Measurements from ENCODE around the gene NAV2. TPM values are rescaled to one million over a fixed set of nuclear protein-coding genes. Genes with fewer than 3 reads are reported as not detected.

NAV2 gene
- polyA plus RNA-seq, 3 donors = not detected

GRCh38 chr11:19910931-19911330, 198.3 kb downstream of the NAV2 start:
- H3K27ac Mint-ChIP-seq = no peak overlapping the region

GRCh38 chr11:19912115-19912957, 199.7 kb downstream of the NAV2 start:
- no peaks in the 10 kb centered on the region for H3K4me1 ChIP-seq (ENCODE audit: control insufficient read depth in 1 of 2, insufficient read depth in 2 of 2, low read length in 2 of 2)

More at GRCh38 chr11:19910931-19911330, 198.3 kb downstream of the NAV2 start:
- Histone ChIP-seq H3K79me2 (ENCODE audit: insufficient read depth, low read length) (no peaks in the 10 kb centered on the region), H3K4me3 (replicated peaks in 1 of 3; ENCODE audit: low read depth in 2 of 3, low read length in 3 of 3) (no peak overlapping the region), H3K9me3 (replicated peaks in 1 of 2; ENCODE audit: control insufficient read depth in 1 of 2, insufficient read depth in 1 of 2, low read length in 2 of 2) (no peaks in the 10 kb centered on the region), H4K20me1 (ENCODE audit: insufficient read depth, low read length) (no peaks in the 10 kb centered on the region), H3K27me3 (ENCODE audit: control insufficient read depth in 2 of 2, insufficient read depth in 2 of 2, low read length in 2 of 2) (no peaks in the 10 kb centered on the region), H3K27ac (ENCODE audit: low read depth in 1 of 2, low read length in 2 of 2) (no peak overlapping the region), H3K9ac (ENCODE audit: insufficient read depth, low read length, poor library complexity, severe bottlenecking) (no peak overlapping the region), H3K4me2 (replicated peaks; ENCODE audit: extremely low read depth, low read length, poor library complexity, severe bottlenecking) (no peak overlapping the region), H2AFZ (ENCODE audit: insufficient read depth, low read depth, low read length, poor library complexity, severe bottlenecking) (no peak overlapping the region), H3K4me1 (ENCODE audit: control insufficient read depth in 1 of 2, insufficient read depth in 2 of 2, low read length in 2 of 2) (no peaks in the 10 kb centered on the region), H3K36me3 (replicated peaks in 1 of 2; ENCODE audit: control insufficient read depth in 1 of 2, insufficient read depth in 2 of 2, low read length in 2 of 2) (no peaks in the 10 kb centered on the region)
- no peak overlapping the region for H3K4me3 Mint-ChIP-seq
- no peaks in the 10 kb centered on the region for H3K9me3 Mint-ChIP-seq
- intact Hi-C loops (cut with micrococcal nuclease) = no loop called here
- H3K36me3 Mint-ChIP-seq = no peaks in the 10 kb centered on the region
- peaks cover 2 to 5% (median 5%) of the 10 kb centered on the region in 3 donors for H3K27me3 Mint-ChIP-seq (ENCODE audit: low read depth in 3 of 3)
- H3K4me1 Mint-ChIP-seq = no peaks in the 10 kb centered on the region
- TF ChIP-seq, protein P1, sequence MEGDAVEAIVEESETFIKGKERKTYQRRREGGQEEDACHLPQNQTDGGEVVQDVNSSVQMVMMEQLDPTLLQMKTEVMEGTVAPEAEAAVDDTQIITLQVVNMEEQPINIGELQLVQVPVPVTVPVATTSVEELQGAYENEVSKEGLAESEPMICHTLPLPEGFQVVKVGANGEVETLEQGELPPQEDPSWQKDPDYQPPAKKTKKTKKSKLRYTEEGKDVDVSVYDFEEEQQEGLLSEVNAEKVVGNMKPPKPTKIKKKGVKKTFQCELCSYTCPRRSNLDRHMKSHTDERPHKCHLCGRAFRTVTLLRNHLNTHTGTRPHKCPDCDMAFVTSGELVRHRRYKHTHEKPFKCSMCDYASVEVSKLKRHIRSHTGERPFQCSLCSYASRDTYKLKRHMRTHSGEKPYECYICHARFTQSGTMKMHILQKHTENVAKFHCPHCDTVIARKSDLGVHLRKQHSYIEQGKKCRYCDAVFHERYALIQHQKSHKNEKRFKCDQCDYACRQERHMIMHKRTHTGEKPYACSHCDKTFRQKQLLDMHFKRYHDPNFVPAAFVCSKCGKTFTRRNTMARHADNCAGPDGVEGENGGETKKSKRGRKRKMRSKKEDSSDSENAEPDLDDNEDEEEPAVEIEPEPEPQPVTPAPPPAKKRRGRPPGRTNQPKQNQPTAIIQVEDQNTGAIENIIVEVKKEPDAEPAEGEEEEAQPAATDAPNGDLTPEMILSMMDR (IDR thresholded peaks at IDR 0.05) = no peak
- 100% methylated on average over 1 of the region's 1 CpG for WGBS (ENCODE audit: insufficient coverage)
- no peak for DNase-seq

More at GRCh38 chr11:19912115-19912957, 199.7 kb downstream of the NAV2 start:
- intact Hi-C loops (cut with micrococcal nuclease) = no loop called here
- Histone ChIP-seq H2AFZ (ENCODE audit: insufficient read depth, low read depth, low read length, poor library complexity, severe bottlenecking) (no peak overlapping the region), H3K36me3 (replicated peaks in 1 of 2; ENCODE audit: control insufficient read depth in 1 of 2, insufficient read depth in 2 of 2, low read length in 2 of 2) (no peaks in the 10 kb centered on the region), H3K27ac (ENCODE audit: low read depth in 1 of 2, low read length in 2 of 2) (no peak overlapping the region), H3K4me2 (replicated peaks; ENCODE audit: extremely low read depth, low read length, poor library complexity, severe bottlenecking) (no peak overlapping the region), H3K4me3 (replicated peaks in 1 of 3; ENCODE audit: low read depth in 2 of 3, low read length in 3 of 3) (no peak overlapping the region), H4K20me1 (ENCODE audit: insufficient read depth, low read length) (no peaks in the 10 kb centered on the region), H3K9me3 (replicated peaks in 1 of 2; ENCODE audit: control insufficient read depth in 1 of 2, insufficient read depth in 1 of 2, low read length in 2 of 2) (no peaks in the 10 kb centered on the region), H3K79me2 (ENCODE audit: insufficient read depth, low read length) (no peaks in the 10 kb centered on the region), H3K9ac (ENCODE audit: insufficient read depth, low read length, poor library complexity, severe bottlenecking) (no peak overlapping the region), H3K27me3 (ENCODE audit: control insufficient read depth in 2 of 2, insufficient read depth in 2 of 2, low read length in 2 of 2) (no peaks in the 10 kb centered on the region)
- 100% methylated on average over 3 of the region's 5 CpGs for WGBS (ENCODE audit: insufficient coverage)
- no peak overlapping the region for H3K4me3 Mint-ChIP-seq
- TF ChIP-seq, protein P1 (IDR thresholded peaks at IDR 0.05) = no peak
- H3K36me3 Mint-ChIP-seq = no peaks in the 10 kb centered on the region
- H3K4me1 Mint-ChIP-seq = no peaks in the 10 kb centered on the region
- peaks cover 5 to 6% (median 5%) of the 10 kb centered on the region in 3 donors for H3K27me3 Mint-ChIP-seq (ENCODE audit: low read depth in 3 of 3)
- no peak for DNase-seq
- no peaks in the 10 kb centered on the region for H3K9me3 Mint-ChIP-seq
- no peak overlapping the region for H3K27ac Mint-ChIP-seq

Measured in CD14-positive monocyte (primary cell).